Stimulated activated CD4-positive, alpha-beta T cell treated with anti-CD3 and anti-CD28 coated beads, Interleukin-1b, Interleukin-23, amount 100 ng/mL, for 1 hour (primary cell): Measurements from ENCODE around the gene LRRC42.

Experiments used
- DNase-seq, 2 donors: peaks; one replicate each; pipeline ENCODE4 v3.0.0-alpha.2; 2020; ENCODE audit warnings: low read depth in 2 of 2

Gene LRRC42

GRCh38 chr1:53946252-53947171, at the start of gene LRRC42:
TSS of gene LRRC42 (plus strand) at chr1:53946350. CDS start at chr1:53952000, 5,650 bp downstream.
- peak in 1 of 2 donors; percentile 47 for DNase-seq

DNA sequence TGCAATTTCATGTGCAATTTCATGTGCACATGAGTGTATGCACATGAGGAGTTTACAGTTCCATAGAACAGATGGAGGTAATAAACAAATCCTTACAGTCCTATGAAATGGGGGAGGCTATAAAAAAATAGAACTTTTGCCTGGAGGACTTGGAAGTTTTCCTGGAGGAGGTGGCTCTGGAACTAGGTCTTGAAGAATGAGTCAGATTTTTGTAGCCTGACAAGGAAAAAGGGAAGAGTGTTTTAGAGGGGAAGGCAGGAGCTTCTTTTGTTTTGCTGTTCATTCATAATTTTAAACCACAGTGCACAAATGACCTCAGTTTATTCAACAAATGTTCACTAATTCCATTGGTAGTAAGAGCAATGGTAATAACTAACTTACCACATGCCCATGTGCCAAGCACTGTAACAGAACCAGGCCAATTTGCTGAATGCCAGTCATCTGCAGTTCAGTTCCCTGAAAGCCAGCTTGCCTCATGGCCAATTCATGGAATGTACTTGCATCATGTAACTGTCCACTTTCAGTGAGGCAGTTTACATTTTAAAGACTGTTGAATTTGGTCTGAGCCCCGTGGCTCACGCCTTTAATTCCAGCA, 49.4 kb upstream of the LRRC42 start:
- DNase-seq: no peak

GRCh38 chr1:53899206-53899628, 46.9 kb upstream of the LRRC42 start:
- DNase-seq: no peak

- DNase-seq: no peak
Observed at GRCh38 chr1:53899708-53900107, 46.4 kb upstream of the LRRC42 start.

- DNase-seq: no peak
Observed at GRCh38 chr1:53902235-53903138, 43.7 kb upstream of the LRRC42 start.

GRCh38 chr1:53905509-53905908, 40.6 kb upstream of the LRRC42 start:
- DNase-seq: no peak

DNA sequence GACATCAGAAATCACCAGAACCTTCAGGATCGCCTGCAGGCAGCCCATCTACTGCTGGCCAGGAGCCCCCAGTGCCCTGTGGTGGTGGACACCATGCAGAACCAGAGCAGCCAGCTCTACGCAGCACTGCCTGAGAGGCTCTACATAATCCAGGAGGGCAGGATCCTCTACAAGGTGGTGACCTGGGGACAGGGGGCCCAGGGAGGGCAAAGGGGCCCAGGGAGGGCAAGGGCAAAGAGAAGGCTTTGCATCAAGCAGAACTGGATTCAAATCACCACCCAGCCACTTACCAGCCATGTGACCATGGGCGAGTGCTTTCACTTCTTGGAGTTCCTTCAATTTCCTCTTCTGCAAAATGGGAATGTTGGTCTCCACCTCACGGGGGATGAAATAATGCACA, 40.0 kb upstream of the LRRC42 start:
- no peak for DNase-seq

DNA sequence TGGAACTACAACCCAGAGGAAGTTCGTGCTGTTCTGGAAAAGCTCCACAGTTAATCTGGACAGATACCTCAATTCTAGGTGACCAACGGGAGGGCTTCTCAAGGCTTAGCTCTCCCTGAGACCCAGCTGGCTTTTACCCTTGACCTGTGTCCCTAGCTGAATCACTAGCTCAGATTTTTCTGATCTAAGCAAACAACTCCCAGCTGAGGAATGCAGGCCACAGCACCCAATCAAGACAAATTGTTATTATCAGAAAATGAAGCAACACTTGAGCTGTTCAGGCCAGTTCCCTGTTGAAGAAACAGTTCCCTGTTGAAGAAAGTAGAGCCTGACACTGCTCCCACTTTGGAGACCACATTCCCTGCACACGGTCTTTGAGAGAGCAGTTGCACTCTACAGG, 36.2 kb upstream of the LRRC42 start:
- no peak for DNase-seq

DNA sequence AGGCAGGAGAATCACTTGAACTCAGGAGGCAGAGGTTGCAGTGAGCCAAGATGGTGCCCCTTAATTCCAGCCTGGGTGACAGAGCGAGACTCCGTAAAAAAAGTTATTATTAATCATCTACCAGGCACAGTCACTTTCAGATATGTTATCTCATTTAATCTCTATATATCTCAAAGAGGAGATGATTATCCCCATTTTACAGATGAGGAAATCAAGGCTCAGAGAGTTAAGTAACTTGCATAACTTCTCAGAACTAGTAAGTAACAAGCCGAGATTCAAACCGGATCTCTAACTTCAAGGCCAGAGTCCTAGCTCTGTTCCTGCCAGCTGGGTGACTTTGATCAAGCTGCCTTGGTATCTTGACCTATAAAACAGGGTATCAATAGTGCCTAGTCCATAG, 34.7 kb upstream of the LRRC42 start:
- no peak for DNase-seq

DNA sequence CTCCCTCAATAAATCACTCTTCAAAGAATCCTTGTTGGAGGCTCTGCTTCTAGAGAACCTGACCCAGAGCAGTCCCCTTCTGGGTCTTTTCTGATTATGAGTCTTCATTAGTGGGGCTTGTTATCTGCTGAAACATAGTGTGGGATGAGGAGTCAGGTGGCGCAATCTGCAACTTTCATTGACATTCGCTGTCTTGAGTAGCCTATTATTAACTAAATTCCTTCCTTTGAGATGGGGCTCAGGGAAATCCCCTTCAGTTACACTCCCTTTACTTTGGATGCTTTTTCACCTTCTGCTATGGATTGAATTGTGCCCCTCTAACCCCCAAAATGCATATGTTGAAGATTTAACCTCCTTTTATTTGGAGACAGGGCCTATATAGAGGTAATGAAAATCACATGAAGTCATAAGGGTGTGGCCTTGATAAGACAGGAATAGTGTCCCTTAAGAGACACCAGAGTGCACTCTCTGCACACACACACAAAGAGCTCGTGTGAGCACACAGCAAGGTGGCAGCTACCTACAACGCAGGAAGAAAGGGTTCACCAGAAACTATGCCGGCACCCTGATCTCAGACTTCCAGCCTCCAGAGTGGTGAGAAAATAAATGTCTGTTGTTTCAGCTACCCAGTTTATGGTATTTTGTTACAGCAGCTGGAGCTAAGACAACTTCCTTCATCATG, 32.7 kb upstream of the LRRC42 start:
- no peak for DNase-seq

DNA sequence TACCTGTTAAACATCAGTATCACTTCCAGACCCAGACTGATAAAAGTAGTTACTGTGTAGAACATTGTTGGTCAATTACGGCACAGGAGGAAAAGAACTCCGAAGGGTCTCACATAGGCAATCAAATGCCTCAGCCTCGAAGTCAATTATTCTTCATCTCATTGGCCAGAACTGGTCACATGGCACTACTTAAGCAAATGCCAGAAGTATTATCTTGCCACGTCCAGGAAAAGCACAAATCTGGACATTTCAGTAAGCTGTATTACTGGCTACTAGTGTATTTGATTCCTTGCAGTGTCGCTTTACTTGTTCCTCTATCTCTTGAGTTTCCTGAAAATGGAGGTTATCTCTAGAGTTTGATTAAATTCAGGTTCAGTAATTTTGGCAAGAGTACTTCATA, 27.8 kb upstream of the LRRC42 start:
- no peak for DNase-seq

- no peak for DNase-seq
Observed at GRCh38 chr1:53919675-53920066, 26.5 kb upstream of the LRRC42 start.

DNA sequence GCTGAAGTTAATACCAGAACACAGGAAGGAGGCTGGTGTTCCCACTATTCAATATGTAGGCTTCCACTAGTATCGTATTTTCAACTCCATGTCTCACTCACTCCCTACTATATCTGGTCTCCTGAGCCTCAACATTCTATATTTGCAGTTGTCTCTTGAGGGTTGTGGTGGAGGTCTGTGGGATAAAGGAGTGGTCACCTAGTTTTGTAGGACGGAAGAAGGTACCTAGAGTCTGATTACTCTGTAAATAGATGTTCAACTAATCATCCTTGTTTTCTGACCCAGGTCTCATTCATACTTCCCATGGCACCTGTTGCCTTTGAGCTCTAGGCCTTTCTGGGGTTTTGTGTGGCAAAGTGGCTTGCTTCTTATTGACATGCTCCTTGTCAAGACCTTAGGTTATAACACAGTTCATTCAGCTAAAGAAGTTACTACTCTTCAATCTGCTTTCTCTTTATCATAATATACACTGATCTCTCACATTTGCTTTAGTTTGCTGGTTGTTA, 18.7 kb upstream of the LRRC42 start:
- no peak for DNase-seq

- DNase-seq: no peak
Observed at GRCh38 chr1:53929246-53929960, 16.7 kb upstream of the LRRC42 start.

DNA sequence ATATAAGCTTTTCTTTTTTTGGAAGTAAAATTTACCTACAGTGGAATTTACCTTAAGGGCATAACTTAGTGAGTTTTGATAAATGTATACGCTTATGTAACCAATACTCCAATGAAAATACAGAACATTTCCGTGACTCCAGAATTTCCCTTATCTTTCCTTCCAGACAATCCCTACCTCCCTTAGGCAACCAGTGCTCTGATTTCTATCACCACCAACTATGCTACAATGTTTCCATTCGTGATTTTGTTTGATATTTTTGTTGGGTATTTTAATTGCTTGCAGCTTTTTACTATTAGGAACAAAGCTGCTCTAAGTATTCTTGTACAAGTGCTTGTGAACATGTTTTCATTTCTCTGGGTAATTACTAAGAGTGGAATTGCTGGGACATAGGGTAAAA, 15.2 kb upstream of the LRRC42 start:
- no peak for DNase-seq

GRCh38 chr1:53931523-53931922, 14.6 kb upstream of the LRRC42 start:
- no peak for DNase-seq

DNA sequence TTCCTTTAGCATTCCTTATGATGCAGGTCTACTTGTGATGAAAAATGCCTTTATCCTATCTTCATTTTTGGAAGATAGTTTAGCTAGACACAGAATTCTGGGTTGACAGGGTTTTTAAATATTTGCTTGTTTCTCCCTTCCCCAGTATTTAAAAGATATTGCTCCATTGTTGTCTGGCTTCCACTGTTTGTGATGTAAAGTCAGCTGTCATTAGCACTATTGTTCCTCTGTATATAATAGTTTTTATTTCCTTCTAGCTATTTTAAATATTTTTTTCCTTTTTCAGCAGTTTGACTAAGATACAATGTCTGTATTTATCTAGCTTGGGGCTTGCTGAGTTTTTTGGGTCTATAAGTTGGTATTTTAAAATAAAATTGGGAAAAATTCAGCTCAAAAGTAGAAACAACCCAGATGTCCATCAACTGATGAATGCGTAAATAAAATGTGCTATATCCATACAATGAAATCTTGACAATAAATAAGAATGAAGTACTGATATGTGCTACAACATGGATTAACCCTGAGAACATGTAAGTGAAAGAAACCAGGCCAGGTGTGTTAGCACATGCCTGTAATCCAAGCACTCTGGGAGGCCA, 11.9 kb upstream of the LRRC42 start:
- DNase-seq: no peak

- DNase-seq: no peak
Observed at GRCh38 chr1:53936430-53936829, 9.7 kb upstream of the LRRC42 start.

- DNase-seq: no peak
Observed at GRCh38 chr1:53938136-53938830, 7.9 kb upstream of the LRRC42 start.
